ENCODE data around the gene IDH2.

The IDH2 gene

GRCh38 chr15:90040618-90041017 lies 61.6 kb downstream of the IDH2 start:
- no peak for DNase-seq

DNA sequence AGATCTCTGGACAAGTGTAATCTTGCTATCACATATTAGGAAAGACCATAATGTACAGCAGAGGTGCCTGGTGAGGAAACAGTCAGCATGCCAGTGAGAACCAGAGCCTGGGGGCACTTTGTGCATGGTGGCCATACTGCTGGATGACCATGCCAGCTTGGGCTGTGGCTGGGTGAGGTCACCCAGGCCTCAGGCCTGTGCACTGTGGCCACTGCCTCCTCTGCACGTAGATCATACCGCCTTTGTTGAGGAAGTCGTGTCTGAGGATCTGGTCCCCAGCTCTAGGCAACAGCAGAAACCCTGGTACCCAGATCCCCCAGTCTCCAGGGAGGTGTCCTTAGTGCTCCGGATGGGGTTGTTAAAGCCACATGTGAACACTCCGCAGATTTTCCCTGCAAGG lies 62.3 kb downstream of the IDH2 start:
- peak; percentile 4 for DNase-seq

DNA sequence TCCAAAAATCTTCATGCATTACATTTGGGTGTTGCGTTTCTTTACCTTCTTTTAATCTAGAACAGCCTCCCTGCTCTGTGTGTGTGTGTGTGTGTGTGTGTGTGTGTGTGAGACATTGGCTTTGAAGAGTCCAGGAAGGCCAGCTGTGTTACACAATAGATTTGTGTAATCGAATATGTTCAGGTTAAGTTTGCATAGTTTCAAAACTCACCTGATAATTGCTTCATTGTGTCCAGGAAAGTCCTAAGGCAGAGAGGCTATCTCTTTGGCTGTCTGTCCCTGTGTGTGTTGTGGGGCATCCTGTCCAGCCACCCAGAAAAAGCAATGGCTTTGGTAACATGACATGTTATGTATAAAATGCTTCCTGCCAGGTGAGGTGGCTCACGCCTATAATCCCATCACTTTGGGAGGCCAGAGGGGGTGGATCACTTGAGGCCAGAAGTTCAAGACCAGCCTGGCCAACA lies 63.6 kb downstream of the IDH2 start:
- DNase-seq, result peak; percentile 4

- DNase-seq, result peak; percentile 12
Measured at GRCh38 chr15:90037961-90038631, 64.2 kb downstream of the IDH2 start.

DNA sequence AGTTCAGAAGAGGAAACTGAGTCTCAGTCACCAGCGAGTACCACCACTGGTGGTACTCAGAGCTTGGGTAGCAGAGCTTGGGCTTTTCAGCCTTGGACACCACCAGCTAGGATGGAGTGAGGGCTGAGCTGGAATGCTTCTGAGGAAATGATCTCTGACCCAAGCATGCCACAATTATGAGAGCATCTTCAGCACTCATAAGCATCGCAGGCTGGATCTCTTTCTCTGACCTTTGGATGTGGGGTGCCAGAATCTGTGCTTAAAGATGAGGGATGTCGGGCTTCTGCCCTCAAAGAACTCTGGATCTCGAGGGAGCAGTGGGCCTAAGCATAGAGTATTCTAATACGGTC lies 64.8 kb downstream of the IDH2 start:
- DNase-seq, result peak; percentile 16

DNA sequence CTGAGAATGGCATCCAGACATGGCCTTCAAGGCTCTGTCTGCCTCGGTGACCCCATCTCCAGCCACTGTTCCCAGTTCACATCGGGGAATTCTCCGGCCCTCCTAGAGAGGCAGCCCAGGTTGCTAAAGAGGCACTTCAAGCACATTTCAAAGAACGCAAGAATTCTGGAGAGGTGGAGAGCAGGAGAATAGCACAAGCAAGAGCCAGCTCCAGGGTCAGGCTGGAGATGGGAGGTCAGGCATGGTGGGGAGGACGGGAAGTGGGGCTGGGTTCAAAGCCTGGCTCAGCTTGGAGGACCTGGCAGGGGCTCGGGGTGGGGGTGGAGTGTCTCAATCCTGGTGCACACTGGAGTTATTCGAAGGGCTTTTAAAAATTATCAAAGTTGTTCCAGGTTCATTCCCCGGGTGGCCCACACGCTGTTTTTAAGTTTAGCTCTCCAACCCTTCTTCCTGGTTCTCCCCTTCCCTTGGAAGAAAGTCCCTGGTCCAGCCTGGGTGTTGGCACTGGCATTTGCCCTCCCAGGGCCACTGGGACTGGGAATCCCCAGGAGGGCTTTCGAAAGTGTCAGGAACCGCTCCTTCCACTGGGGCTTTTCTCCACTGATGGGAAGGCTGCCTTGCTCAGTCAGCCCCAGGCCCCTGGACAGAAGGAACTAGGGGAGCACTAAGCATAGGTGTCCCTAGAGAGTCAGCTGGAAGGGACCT lies 65.3 kb downstream of the IDH2 start:
- DNase-seq, result peak; percentile 12

DNA sequence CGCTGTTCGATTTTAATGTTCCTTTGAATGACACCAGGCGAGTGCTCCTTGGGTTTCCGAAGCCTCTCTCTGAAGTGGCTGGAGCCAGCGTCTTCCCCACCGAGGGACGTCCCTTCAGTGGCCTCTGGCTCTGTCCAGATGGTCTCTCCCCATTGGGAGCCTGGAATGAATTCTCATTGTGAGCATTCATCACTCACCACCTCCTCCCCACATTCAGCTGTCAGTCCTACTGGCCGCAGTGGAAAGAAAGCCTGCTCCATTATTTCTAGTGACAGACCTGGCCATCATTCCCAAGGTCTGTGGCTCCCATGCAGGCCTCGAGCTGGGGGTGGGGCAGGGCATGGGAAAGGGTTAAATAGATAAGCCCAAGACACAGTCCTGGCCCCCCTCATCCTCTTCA lies 65.9 kb downstream of the IDH2 start:
- peak; percentile 17 for DNase-seq

DNA sequence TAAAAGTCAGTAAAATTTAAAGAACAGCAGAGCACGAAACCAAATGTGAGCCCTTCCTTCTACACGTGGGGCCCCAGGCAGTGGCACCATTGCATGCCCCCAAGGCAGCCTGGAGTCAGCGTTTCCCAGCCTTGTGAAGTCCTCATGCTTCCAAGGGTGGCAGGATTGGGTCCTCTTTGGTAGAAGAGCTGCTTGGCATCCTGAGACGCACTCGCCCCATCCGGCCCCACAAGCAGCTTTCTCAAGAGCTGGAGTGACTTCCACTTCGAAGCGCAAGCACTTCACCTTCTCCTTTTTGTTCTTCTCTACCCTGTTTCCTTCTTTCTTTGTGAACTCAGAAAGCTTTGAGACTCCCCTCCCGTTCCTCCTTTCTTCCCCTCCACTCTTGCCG lies 66.4 kb downstream of the IDH2 start:
- no peak for DNase-seq

DNA sequence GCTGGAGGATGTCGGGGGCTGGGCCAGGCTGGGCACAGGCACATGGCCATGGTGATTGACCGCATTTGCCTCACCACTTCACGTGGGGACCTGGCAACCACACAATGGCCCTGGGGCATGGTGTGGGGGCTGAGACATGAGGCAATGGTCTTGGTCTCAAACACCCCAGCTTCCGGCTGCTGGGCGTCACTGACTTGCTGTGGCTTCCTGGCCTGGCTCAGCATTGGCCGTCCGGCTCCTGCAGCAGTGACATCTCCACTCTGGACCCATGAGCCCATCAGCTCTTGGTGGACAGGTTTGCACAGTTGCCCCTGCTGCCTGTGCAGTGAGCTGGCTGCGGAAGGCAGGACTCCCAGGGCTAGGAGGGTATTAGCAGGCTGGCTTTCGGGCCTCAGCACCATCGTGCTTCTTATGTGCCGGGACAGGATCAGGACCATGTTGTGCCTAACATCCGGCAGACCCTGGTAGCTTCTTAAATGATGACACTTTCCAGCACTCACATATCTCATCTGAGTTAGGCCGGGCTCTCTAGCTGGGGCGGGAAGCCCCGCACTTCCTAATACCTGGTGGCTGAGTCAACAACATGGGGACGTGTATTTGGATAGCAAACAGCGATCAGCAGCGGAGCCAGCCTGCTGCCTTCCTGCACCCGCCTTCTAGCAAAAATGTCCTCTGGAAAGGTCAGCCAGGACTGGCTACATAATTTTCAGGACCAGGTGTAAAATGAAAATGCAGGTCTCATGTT lies 67.0 kb downstream of the IDH2 start:
- no peak for DNase-seq

DNA sequence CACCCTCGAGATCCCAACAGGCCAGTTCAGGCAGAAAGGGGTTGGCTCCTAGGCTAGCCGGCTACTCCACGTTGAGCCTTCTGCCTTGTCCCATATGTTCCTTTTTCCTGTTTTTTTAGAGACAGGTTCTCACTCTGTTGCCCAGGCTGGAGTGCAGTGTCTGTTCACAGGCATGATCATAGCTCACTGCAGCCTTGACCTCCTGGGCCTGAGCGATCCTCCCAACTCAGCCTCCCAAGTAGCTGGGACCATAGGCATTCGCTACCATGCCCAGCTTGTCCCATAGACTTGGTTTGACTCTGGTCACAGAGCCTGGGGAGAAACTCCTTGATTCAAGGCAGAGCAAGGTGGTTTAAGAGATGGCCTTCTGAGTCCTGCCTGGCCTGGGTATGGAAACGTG lies 68.8 kb downstream of the IDH2 start:
- DNase-seq, result no peak

Measured in right hindlimb (tissue), 1 donor.